GM18861 (cell line): ENCODE measurements around the gene CST9L.

Experiments used
- ATAC-seq: cut with Tn5 transposase; IDR thresholded peaks from one replicate; pipeline ENCODE4 v1.9.1; 2021; ENCODE audit not compliant: unreplicated experiment

The CST9L gene

DNA sequence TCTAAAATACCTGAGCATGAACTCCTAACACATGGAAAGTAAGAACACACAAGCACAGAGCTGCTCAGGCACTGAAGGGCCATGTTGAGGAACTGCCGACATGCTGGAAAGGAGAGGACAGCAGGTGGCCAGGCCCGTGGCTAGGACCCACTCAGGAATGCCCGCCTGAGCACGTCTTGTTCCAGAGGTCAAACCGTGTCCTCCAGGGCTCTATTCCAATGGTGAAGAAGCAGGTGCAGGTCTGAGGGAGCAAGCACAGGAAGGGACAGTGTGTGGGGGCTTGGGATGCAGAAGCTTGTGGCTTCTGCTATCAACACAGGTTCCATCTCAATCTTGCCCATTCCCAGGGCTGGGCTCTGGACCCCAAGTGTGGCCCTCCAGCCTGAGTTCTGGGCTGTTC is 20.7 kb downstream of the CST9L start:
- ATAC-seq = no peak

DNA sequence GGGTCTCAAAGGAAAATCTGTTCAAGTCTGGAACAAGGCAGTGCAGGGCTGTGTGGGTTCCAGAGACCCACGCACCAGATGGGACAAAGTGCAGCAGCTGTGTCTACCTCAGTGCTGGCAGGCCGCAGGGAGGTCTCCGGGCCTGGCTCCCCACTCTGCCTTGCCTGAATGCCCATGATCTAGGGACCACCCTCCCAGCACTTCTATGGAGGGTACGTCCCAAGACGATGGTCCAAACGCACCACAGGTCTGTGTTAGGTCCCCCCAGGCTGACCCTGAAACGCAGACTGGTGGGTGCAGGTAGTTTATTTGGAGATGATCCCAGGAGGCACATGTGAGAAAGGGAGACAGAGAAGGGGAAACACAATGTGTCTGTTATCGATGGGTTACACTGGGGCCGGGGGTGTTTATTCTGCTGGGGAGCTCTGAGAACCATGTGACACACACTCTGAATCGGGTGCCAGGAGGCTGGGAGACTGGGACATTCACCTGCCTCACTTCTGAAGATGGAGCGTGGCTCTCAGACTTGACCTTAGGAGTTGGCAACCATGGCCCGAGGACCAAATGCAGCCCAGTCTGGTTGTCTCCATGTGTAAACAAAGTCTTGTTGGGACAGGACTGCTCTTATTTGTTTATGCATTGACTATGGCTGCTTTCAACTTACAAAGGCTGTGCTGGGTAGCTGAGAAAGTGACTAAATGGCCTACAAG is 21.7 kb downstream of the CST9L start:
- no peak for ATAC-seq

GRCh38 chr20:23544133-23544532 is 24.2 kb downstream of the CST9L start:
- no peak for ATAC-seq

- ATAC-seq = no peak
Observed at GRCh38 chr20:23542801-23543200, 25.5 kb downstream of the CST9L start.

- ATAC-seq = no peak
Observed at GRCh38 chr20:23541776-23542175, 26.5 kb downstream of the CST9L start.

DNA sequence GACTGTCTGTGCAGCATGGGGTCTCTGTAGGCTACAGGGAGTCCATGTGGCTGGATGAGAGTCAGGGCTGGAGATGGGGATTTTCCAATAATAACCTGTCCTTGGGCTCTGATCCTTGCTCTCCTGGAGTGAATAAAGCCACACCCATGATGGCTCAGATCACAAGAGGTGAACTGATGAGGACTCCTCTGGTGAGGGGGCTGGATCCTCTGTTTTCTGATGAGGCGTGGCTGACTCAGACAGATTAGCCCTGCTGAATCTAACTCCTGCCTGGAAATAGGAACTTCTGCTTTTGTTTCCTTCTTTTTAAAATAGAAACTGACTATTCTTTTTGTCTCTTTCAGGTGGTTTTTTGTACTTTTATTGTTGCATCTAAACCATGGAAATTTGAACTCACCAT is 27.0 kb downstream of the CST9L start:
- no peak for ATAC-seq

DNA sequence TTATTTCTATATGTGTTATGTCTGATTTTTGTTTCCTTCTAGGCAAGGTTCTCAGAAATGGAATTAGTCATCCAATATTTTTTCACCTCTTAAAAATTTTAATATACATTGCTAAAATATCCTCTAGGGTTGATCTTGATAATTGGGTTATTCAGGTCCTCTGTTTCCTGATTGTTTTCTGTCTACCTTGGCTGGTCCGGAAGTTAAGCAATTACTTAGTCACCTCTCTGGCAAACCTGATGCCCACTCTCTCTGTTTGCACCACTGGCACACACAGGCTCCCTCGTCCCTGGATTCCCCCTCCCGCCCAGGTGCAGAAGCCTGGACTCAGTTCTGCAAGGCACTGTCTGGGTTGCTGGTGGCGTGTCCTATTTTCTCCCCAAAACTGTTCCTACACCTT is 27.7 kb downstream of the CST9L start:
- no peak for ATAC-seq

DNA sequence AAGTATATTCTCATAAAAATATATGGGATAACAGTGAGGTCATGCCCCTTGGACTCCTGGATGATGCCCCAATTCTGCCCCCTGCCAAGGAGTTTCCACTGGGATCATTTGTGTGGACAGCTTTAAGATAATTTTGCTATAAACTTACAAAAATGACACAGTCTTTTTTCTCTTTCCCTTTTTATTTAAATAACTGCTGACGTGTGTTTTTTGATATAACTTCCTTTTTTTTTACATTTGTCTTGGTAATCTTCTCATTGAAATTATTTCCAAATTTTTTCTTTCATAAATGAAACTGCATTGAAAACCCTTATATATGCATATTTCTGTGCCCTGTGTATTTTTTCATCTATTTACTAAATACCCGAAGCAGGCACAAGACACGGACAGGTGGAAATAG is 31.3 kb downstream of the CST9L start:
- no peak for ATAC-seq

- ATAC-seq = no peak
Observed at GRCh38 chr20:23536328-23536974, 31.8 kb downstream of the CST9L start.

DNA sequence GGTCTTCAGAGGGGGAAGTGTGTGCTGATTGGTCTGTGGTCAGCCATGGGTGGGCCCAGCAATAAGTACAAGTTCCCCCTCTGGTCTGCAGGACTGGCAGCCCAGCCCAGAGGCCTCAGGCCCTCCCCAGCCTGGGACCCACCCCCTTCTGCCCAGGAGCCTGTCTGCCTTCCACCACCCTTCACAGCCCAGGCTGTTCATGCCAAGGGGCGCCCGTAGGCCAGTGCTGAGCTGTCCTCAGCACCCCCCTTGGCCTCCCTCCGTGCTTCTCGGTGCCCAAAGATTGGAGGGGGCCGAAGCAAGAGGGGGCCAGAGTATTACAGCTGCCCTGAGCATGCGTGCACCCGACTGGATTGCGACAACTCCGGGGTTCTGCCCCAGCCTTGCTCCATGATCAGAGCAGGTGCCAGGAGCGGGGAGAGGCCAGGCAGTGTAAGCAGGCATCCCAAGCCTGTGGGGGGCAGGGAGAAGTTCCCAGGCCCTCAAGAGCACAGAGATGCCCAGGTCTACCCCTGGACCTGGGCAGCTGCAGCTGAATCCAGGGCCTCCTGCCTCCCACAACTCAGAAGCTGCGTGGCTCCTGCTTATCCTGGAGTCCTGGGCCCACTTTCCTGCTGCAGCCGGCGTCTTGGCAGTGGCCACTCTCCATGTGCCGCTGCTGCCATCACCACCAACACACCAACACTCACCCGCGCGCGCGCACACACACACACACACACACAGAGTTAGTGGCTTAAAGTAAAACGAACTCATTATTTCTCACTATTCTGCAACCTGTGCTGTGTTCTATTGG is 33.3 kb downstream of the CST9L start:
- no peak for ATAC-seq

DNA sequence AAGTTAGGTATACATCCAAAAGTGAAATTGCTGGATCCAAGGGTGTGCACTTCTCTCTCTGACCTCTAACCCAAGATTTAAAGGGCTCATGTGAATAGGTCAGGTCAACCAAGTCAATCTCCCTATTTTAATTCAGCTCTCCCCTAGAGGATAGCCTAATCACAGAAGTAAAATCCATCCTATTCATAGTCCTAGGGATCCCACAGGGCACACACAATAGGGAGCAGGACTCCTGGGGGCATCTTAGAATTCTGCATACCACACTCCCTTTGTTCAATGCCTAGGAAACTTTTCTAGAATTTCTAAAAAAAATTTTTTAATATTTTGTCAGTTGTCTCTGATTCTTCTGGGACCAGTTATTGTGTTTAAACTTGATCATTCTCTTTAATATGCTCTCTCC is 35.1 kb downstream of the CST9L start:
- no peak for ATAC-seq

- ATAC-seq = no peak
Observed at GRCh38 chr20:23532533-23532932, 35.8 kb downstream of the CST9L start.

DNA sequence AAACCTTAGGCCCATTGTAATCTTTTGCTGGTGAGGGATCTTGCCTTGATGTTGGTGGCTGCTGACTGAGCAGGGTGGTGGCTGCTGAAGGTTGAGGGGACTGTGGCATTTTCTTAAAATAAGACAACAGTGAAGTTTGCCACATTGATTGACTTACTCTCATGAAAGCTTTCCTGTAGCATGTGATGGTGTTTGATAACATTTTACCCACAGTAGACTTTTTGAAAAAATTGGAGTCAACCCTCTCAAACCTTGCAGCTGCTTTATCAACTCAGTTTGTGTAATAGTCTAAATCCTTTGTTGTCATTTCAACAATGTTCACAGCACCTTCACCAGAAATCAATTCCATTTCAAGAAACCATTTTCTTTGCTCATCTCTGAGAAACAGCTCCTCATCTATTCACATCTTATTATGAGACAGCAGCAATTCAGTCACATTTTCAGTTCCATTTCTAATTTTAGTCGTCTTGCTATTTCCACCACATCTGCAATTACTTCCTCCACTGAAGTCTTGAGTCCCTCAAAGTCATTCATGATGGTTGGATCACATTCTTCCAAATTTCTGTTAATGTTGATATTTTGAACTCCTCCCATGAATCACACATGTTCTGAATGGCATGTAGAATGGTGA is 37.2 kb downstream of the CST9L start:
- ATAC-seq = no peak

- no peak for ATAC-seq
Observed at GRCh38 chr20:23528867-23529431, 39.3 kb downstream of the CST9L start.

DNA sequence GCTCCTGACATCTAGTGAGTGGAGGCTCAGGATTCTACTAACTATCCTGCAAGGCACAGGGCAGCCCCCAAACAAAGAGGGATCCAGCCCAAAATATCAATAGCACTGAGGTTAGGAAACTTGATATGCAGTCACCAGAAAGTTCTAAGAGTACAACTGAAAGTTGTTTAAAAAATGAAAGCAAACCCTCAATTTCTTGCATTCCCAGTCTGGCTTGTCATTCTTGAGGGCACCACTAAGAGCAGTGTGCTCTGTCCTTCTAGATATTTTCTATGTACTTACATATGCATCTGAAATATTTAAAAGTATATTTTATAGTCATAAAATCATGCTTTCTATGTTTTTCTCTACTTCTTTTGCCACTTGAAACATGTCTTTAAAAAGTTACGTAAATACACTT is 41.4 kb downstream of the CST9L start:
- ATAC-seq = no peak

GRCh38 chr20:23524146-23524545 is 44.1 kb downstream of the CST9L start:
- no peak for ATAC-seq

DNA sequence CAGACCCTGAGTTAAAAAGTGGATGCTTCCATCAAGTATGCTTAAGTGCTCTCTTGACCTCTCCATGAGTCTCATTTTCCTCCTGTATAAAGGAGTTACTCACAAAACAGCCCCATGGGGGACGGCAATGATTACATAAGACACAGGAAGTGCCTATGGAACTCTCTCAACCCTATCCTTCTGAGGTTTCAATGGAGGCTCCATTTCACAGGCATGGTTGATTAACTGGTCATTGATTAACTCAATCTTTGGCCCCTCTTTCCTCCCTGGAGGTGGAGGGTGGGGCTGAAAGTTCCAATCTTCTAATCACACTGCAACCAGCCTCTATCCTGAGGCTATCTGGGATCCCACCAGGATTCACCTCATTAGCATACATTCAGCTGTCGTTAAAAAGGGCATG is 48.1 kb downstream of the CST9L start:
- peak; percentile 54 for ATAC-seq

- ATAC-seq = no peak
Observed at GRCh38 chr20:23519556-23519955, 48.7 kb downstream of the CST9L start.

- no peak for ATAC-seq
Observed at GRCh38 chr20:23517719-23518118, 50.6 kb downstream of the CST9L start.

DNA sequence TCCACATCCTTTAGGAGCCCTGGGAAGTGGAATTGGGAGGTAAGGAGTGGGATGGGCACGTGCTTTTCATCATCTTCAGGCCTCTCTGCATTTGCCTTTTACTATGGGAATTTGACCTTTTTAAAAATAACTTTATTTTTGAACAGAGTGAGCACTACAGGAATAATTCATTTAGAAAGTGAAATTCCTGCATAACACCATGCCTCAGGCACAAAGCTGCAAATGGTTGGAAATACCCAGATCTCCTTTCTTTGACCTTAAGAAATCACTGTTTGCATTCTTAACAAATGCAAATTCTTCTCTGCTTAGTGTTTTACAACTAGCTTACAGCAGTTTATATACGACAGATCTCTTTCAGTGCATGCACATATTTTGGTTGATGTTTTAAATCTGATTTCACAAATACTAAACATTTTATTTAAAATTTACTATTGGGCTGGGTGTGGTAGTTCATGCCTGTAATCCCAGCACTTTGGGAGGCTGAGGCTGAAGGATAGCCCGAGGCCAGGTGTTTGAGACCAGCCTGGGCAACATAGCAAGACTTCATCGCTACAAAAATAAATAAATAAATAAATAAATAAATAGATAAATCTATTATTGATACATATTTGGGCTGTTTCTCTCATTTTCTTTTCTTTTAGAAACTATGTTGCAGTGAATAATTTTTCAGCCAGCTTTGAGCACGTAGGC is 52.9 kb downstream of the CST9L start:
- ATAC-seq = no peak

GRCh38 chr20:23514848-23515247 is 53.4 kb downstream of the CST9L start:
- no peak for ATAC-seq
